ENCODE data around the gene ZNF362. TPM values are rescaled to one million over a fixed set of nuclear protein-coding genes. Genes with fewer than 3 reads are reported as not detected.

Gene ZNF362
- total and polyA plus RNA-seq, 10 of the 15 experiments (the other 5 are each of a cell fraction or from before 2014, with no cell fraction given): 0.74 to 22.8 (median 7.4) TPM

DNA sequence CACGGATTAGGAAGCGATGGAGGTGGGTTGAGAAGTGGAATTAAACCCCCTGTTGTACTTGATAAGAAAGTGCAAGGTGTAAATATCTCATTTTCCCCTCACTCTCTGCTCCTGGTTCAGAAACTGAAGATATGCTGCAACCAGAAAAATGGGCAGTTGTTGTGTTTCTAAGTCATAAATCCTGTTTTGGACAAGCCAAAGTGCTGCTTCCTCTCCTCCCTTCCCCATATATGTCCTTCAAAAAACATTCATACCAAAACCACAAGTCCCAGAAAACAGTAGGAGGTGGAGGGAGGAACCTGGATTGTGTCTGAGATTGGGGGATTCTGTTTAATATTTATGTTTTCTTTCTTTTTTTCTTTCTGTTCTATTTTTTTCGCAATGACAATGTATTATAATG is 13.6 kb upstream of the ZNF362 start (continued):
- TF ChIP-seq, protein P1, sequence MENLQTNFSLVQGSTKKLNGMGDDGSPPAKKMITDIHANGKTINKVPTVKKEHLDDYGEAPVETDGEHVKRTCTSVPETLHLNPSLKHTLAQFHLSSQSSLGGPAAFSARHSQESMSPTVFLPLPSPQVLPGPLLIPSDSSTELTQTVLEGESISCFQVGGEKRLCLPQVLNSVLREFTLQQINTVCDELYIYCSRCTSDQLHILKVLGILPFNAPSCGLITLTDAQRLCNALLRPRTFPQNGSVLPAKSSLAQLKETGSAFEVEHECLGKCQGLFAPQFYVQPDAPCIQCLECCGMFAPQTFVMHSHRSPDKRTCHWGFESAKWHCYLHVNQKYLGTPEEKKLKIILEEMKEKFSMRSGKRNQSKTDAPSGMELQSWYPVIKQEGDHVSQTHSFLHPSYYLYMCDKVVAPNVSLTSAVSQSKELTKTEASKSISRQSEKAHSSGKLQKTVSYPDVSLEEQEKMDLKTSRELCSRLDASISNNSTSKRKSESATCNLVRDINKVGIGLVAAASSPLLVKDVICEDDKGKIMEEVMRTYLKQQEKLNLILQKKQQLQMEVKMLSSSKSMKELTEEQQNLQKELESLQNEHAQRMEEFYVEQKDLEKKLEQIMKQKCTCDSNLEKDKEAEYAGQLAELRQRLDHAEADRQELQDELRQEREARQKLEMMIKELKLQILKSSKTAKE (IDR thresholded peaks at IDR 0.05; ENCODE audit: low read depth, poor library complexity, severe bottlenecking): no peak
- TF ChIP-seq BACH1 (IDR thresholded peaks at IDR 0.05; ENCODE audit: borderline replicate concordance): no peak
- no peak for TF ChIP-seq TCF7 (IDR thresholded peaks at IDR 0.05; ENCODE audit: borderline replicate concordance)

DNA sequence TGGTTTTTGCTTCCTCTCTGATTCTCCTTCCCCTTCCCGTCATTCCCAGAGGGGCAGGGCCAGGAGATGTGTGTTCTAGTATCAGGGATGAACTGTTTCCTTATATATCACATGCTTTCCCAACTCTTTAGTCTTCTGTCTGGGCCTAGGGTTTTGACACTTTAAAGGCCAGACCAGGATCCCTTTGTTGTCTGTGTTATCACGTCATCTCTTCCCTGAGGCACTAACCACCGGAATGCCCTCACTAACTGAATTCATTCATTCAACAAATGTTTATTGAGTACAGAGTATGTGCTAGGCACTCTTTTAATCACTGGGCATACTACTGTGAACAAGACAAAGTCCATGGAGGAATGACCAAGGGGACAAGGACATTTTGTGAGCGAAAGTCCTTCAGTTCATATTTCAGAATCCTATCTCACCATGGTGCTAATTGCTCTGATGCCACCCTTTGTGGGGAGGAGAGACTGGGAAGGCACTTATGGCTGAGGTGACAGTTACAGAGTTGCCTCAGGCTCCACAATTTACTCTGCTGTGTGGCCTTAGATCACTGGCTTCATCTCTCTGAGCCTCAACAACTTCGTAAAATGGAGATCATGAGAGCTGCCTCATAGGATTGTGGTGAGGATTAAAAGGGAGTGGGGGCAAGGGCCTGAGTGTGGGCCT is 12.0 kb upstream of the ZNF362 start:
- FAIRE-seq (no peak), DNase-seq (ENCODE audit: low read depth, low spot score) (no peak), ATAC-seq (no peak)
- H3K9ac ChIP-seq (ENCODE audit: control insufficient read depth, insufficient read depth, low read length): no peak overlapping the region
- H2AFZ ChIP-seq (ENCODE audit: control insufficient read depth, low read depth, low read length): no peak overlapping the region
- H3K9me3 ChIP-seq (replicated peaks; ENCODE audit: control insufficient read depth, insufficient read depth, low read length): no peaks in the 10 kb centered on the region
- SMC1A ChIA-PET (ENCODE audit: uncharacterized antibody, unreplicated experiment): no interaction called here
- WGBS (ENCODE audit: insufficient coverage, insufficient replicate concordance, low lambda C conversion rate, missing lambda C conversion rate): 45% methylated on average over 5 of the region's 5 CpGs
- H3K4me2 ChIP-seq (ENCODE audit: control insufficient read depth, insufficient read depth): no peak overlapping the region
- no peaks in the 10 kb centered on the region for H3K4me1 ChIP-seq (ENCODE audit: control insufficient read depth, insufficient read depth, low read length)
- in situ Hi-C loops (cut with MboI) (no loop called here), intact Hi-C loops (cut with micrococcal nuclease; ENCODE audit: unreplicated experiment) (no loop called here)
- POLR2A ChIA-PET: no interaction called here
- CTCF ChIA-PET: no interaction called here
- RAD21 ChIA-PET (ENCODE audit: unreplicated experiment): no interaction called here
- no peaks in the 10 kb centered on the region for H4K20me1 ChIP-seq (ENCODE audit: control insufficient read depth, insufficient read depth)
- no peak overlapping the region for H3K27ac ChIP-seq (ENCODE audit: control insufficient read depth, insufficient read depth)
- no peak overlapping the region for H3K4me3 ChIP-seq
- BruUV-seq (replicated peaks): no TSS peak
- H3K27me3 ChIP-seq (replicated peaks in 1 of 2; ENCODE audit: control insufficient read depth in 2 of 2, insufficient read depth in 2 of 2, low read length in 1 of 2): peaks cover 0 to 4% of the 10 kb centered on the region in 2 experiments; a peak in 1 of 4 replicates
- H3K36me3 ChIP-seq (ENCODE audit: control insufficient read depth in 2 of 2, insufficient read depth in 2 of 2, low read length in 1 of 2): no peaks in the 10 kb centered on the region
- no peaks in the 10 kb centered on the region for H3K79me2 ChIP-seq (ENCODE audit: control insufficient read depth, insufficient read depth, low read length)
- TF ChIP-seq RUNX3 (IDR thresholded peaks at IDR 0.05; ENCODE audit: low read length) (no peak), JUND (IDR thresholded peaks at IDR 0.05; ENCODE audit: low read depth, low read length) (no peak), HCFC1 (IDR thresholded peaks at IDR 0.05; ENCODE audit: low read length) (no peak), TARDBP (IDR thresholded peaks at IDR 0.05; ENCODE audit: borderline replicate concordance) (no peak), EED (IDR thresholded peaks at IDR 0.05; ENCODE audit: low read depth) (no peak), ZNF207 (IDR thresholded peaks at IDR 0.05; ENCODE audit: borderline replicate concordance) (no peak), ZSCAN29 (IDR thresholded peaks at IDR 0.05) (no peak), ZNF384 (IDR thresholded peaks at IDR 0.05; ENCODE audit: borderline replicate concordance, low read depth, low read length) (no peak), CBFB (IDR thresholded peaks at IDR 0.05; ENCODE audit: low read depth) (no peak), MEF2B (IDR thresholded peaks at IDR 0.05; ENCODE audit: partially characterized antibody, poor library complexity, severe bottlenecking) (no peak), MYC (IDR thresholded peaks at IDR 0.05; ENCODE audit: insufficient read depth, insufficient read length, insufficient replicate concordance, low read length, severe bottlenecking) (no peak)
- TF ChIP-seq, protein P2, sequence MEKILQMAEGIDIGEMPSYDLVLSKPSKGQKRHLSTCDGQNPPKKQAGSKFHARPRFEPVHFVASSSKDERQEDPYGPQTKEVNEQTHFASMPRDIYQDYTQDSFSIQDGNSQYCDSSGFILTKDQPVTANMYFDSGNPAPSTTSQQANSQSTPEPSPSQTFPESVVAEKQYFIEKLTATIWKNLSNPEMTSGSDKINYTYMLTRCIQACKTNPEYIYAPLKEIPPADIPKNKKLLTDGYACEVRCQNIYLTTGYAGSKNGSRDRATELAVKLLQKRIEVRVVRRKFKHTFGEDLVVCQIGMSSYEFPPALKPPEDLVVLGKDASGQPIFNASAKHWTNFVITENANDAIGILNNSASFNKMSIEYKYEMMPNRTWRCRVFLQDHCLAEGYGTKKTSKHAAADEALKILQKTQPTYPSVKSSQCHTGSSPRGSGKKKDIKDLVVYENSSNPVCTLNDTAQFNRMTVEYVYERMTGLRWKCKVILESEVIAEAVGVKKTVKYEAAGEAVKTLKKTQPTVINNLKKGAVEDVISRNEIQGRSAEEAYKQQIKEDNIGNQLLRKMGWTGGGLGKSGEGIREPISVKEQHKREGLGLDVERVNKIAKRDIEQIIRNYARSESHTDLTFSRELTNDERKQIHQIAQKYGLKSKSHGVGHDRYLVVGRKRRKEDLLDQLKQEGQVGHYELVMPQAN (conservative IDR thresholded peaks at IDR 0.05): no peak
- TF ChIP-seq, protein P3, sequence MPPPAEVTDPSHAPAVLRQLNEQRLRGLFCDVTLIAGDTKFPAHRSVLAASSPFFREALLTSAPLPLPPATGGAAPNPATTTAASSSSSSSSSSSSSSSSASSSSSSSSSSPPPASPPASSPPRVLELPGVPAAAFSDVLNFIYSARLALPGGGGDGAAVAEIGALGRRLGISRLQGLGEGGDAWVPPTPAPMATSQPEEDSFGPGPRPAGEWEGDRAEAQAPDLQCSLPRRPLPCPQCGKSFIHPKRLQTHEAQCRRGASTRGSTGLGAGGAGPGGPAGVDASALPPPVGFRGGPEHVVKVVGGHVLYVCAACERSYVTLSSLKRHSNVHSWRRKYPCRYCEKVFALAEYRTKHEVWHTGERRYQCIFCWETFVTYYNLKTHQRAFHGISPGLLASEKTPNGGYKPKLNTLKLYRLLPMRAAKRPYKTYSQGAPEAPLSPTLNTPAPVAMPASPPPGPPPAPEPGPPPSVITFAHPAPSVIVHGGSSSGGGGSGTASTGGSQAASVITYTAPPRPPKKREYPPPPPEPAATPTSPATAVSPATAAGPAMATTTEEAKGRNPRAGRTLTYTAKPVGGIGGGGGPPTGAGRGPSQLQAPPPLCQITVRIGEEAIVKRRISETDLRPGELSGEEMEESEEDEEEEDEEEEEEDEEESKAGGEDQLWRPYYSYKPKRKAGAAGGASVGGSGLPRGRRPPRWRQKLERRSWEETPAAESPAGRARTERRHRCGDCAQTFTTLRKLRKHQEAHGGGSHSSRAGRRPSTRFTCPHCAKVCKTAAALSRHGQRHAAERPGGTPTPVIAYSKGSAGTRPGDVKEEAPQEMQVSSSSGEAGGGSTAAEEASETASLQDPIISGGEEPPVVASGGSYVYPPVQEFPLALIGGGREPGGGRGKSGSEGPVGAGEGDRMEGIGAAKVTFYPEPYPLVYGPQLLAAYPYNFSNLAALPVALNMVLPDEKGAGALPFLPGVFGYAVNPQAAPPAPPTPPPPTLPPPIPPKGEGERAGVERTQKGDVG (CRISPR knock-in tag; IDR thresholded peaks at IDR 0.05): no peak

Measured in GM12878 (cell line).